A549 (cell line): Measurements from ENCODE around the gene PCGF2. TPM values are rescaled to one million over a fixed set of nuclear protein-coding genes. Genes with fewer than 3 reads are reported as not detected.

ENCODE experiments used
- ATAC-seq, 2 experiments: fragments of 200-7000 bp in 1 of 2; fragments of >200 bp in 1 of 2; cut with Nextera tagmentation in 1 of 2; cut with Tn5 transposase in 1 of 2; 3 replicates each; pipeline versions ENCODE4 v1.8.0 to v1.9.1; 2018 to 2020; ENCODE audit warnings: mild to moderate bottlenecking in 1 of 2, moderate library complexity in 1 of 2
- CTCF ChIA-PET: fragments of 300-600 bp; sonication (Branson Sonifier 250); formaldehyde crosslinking; extraction: SDS; loops from one replicate; lab custom pipeline; 2021; ENCODE audit warnings: antibody characterized with exemption, inconsistent platforms; lab: Yijun Ruan, JAX
- POLR2A ChIA-PET: fragments of 350-600 bp; formaldehyde crosslinking; extraction: SDS; loops from one replicate; lab custom pipeline; 2021; ENCODE audit warnings: antibody characterized with exemption, inconsistent platforms; lab: Yijun Ruan, JAX
- DNase-seq, 2 experiments: peaks; one replicate each; pipeline versions ENCODE4 v3.0.0 to v3.0.0-alpha.2; 2011 to 2016; ENCODE audit warnings: low read depth in 1 of 2, low spot score in 1 of 2
- FAIRE-seq: peaks from 2 replicates; lab custom pipeline; 2011; peaks lifted over from hg19 to GRCh38; lab: Jason Lieb, UNC
- H3K27ac ChIP-seq, 2 experiments: fragments of >200 bp; sonication (Bioruptor Twin); formaldehyde crosslinking; 3 replicates each; pipeline ENCODE4 v1.5.1; 2016 to 2017
- H3K4me1 ChIP-seq: fragments of >200 bp; sonication (Bioruptor Twin); formaldehyde crosslinking; 3 replicates; pipeline ENCODE4 v1.6.1; 2016
- H3K4me2 ChIP-seq: fragments of >200 bp; sonication (Bioruptor Twin); formaldehyde crosslinking; 3 replicates; pipeline ENCODE4 v1.6.1; 2016
- H3K4me3 ChIP-seq: fragments of >200 bp; sonication (Bioruptor Twin); formaldehyde crosslinking; 3 replicates; pipeline ENCODE4 v1.5.1; 2016
- H3K9me3 ChIP-seq: fragments of >200 bp; sonication (Bioruptor Twin); formaldehyde crosslinking; 3 replicates; pipeline ENCODE4 v1.6.1; 2016
- BHLHE40 ChIP-seq: IDR thresholded peaks from 2 replicates; pipeline ENCODE4 v1.6.1; 2012; ENCODE audit warnings: low read depth, low read length, inconsistent platforms
- CBX8 ChIP-seq: fragments of 200-600 bp; sonication (generic); IDR thresholded peaks from 2 replicates; pipeline ENCODE4 v1.6.1; 2016
- CEBPB ChIP-seq, 2 experiments: fragments of >200 bp in 1 of 2; sonication (Bioruptor Twin) in 1 of 2; formaldehyde crosslinking in 1 of 2; IDR thresholded peaks; 2 replicates each; pipeline ENCODE4 v1.6.1; 2012 to 2016
- CHD2 ChIP-seq: fragments of 150-350 bp; IDR thresholded peaks from 2 replicates; pipeline ENCODE4 v1.6.1; 2014; ENCODE audit warnings: low read length; ENCODE audit not compliant: partially characterized antibody
- ELK1 ChIP-seq: fragments of 150-350 bp; IDR thresholded peaks from 2 replicates; pipeline ENCODE4 v1.6.1; 2014; ENCODE audit warnings: low read depth, mild to moderate bottlenecking, low read length
- GATA3 ChIP-seq: IDR thresholded peaks from 2 replicates; pipeline ENCODE4 v1.6.1; 2012; ENCODE audit warnings: borderline replicate concordance
- HES2 ChIP-seq: fragments of >200 bp; sonication (Bioruptor Twin); formaldehyde crosslinking; IDR thresholded peaks from 2 replicates; pipeline ENCODE4 v1.6.1; 2016
- HOXA7 ChIP-seq: fragments of 250-450 bp; sonication (Bioruptor Pico); IDR thresholded peaks from 2 replicates; pipeline ENCODE4 v1.5.0; 2020; ENCODE audit warnings: mild to moderate bottlenecking, moderate library complexity
- JUN ChIP-seq, 2 experiments: fragments of >200 bp; sonication (Bioruptor Twin); formaldehyde crosslinking; IDR thresholded peaks; 2 replicates in 1 of 2; 3 replicates in 1 of 2; pipeline ENCODE4 v1.6.1; 2016 to 2017
- JUNB ChIP-seq: fragments of >200 bp; sonication (Bioruptor Twin); formaldehyde crosslinking; IDR thresholded peaks from 2 replicates; pipeline ENCODE4 v1.6.1; 2016
- KDM1A ChIP-seq: fragments of 200-600 bp; sonication (generic); IDR thresholded peaks from 2 replicates; pipeline ENCODE4 v1.6.1; 2016; ENCODE audit warnings: low read depth, mild to moderate bottlenecking
- NFE2L2 ChIP-seq: fragments of 150-350 bp; conservative IDR thresholded peaks from 2 replicates; pipeline ENCODE4 v1.6.1; 2014; ENCODE audit warnings: low read length
- NPAS2 ChIP-seq: fragments of 250-450 bp; sonication (Bioruptor Pico); IDR thresholded peaks from 2 replicates; pipeline ENCODE4 v1.8.0; 2022; ENCODE audit warnings: mild to moderate bottlenecking, moderate library complexity, borderline replicate concordance
- NR3C1 ChIP-seq: fragments of >200 bp; sonication (Bioruptor Twin); formaldehyde crosslinking; IDR thresholded peaks from 3 replicates; pipeline ENCODE4 v1.6.1; 2017
- POLR2AphosphoS2 ChIP-seq: conservative IDR thresholded peaks from 2 replicates; pipeline ENCODE4 v1.6.1; 2012; ENCODE audit warnings: low read length, improper control_type of control experiment, inconsistent platforms
- RCOR1 ChIP-seq: fragments of 150-350 bp; IDR thresholded peaks from 2 replicates; pipeline ENCODE4 v1.6.1; 2014; ENCODE audit warnings: antibody characterized with exemption, low read length, low read depth
- SMC3 ChIP-seq: fragments of >200 bp; sonication (Bioruptor Twin); formaldehyde crosslinking; IDR thresholded peaks from 3 replicates; pipeline ENCODE4 v1.6.1; 2018; ENCODE audit warnings: inconsistent platforms
- SREBF2 ChIP-seq: fragments of 450-650 bp; IDR thresholded peaks from 2 replicates; pipeline ENCODE4 v1.6.1; 2014; ENCODE audit warnings: mild to moderate bottlenecking, moderate library complexity
- TFCP2L1 ChIP-seq: fragments of 250-450 bp; sonication (Bioruptor Pico); IDR thresholded peaks from 2 replicates; pipeline ENCODE4 v1.5.0; 2021; ENCODE audit warnings: mild to moderate bottlenecking
- TP53 ChIP-seq: fragments of 250-450 bp; sonication (Bioruptor Pico); IDR thresholded peaks from 2 replicates; pipeline ENCODE4 v1.5.0; 2021; ENCODE audit warnings: mild to moderate bottlenecking, moderate library complexity
- ZC3H11A ChIP-seq: fragments of 450-650 bp; IDR thresholded peaks from 2 replicates; pipeline ENCODE4 v1.6.1; 2014; ENCODE audit warnings: antibody characterized with exemption, mild to moderate bottlenecking
- ZNF302 ChIP-seq: fragments of 250-450 bp; sonication (Bioruptor Pico); IDR thresholded peaks from 2 replicates; pipeline ENCODE4 v1.9.0; 2021; ENCODE audit warnings: inconsistent platforms, mild to moderate bottlenecking, moderate library complexity
- WGBS: methylation state at CpG from one replicate; pipeline ENCODE4 v1.1.6; 2017; ENCODE audit errors: missing lambda C conversion rate; 5-methylcytosine and 5-hydroxymethylcytosine counted together
- polyA plus RNA-seq, 4 experiments: library from polyadenylated mRNA; depleted of rRNA in 3 of 4; stranded (reverse); fragments of >200 nt; fragmentation: RNase III in 1 of 4; extraction: RNeasy Plus Mini Kit Qiagen cat#74134 plus additional on column Dnase treatment in 1 of 4; gene quantifications; 2 replicates in 3 of 4; 3 replicates in 1 of 4; pipeline ENCODE4 v1.2.3, GENCODE V29; 2011 to 2017
- TF ChIP-seq, protein P1 (sequence below): IDR thresholded peaks from 2 replicates; pipeline ENCODE4 v1.6.1; 2012; ENCODE audit warnings: low read depth, borderline replicate concordance
- TF ChIP-seq, protein P2 (sequence below): fragments of 200-600 bp; sonication (generic); IDR thresholded peaks from 2 replicates; pipeline ENCODE4 v1.6.1; 2016; ENCODE audit warnings: antibody characterized with exemption, mild to moderate bottlenecking, moderate library complexity
- TF ChIP-seq, protein P3 (sequence below): IDR thresholded peaks from 2 replicates; pipeline ENCODE4 v1.6.1; 2012
- TF ChIP-seq, protein P4 (sequence below): fragments of >200 bp; sonication (Bioruptor Twin); formaldehyde crosslinking; IDR thresholded peaks from 3 replicates; pipeline ENCODE4 v1.5.1; 2016
- TF ChIP-seq, protein P5 (sequence below): fragments of 250-450 bp; sonication (Bioruptor Pico); IDR thresholded peaks from 2 replicates; pipeline ENCODE4 v1.5.0; 2020; ENCODE audit warnings: low read depth, mild to moderate bottlenecking, moderate library complexity

PCGF2 gene
- polyA plus RNA-seq, 2 of the 4 experiments (the other 2 are of a cell fraction) = 19.9 to 43.6 TPM

- ChIA-PET POLR2A (interaction anchor here (0.6 kb wide), 1 partner anchor 11 kb away, joined by 3 read pairs; no protein-coding TSS in a partner anchor), CTCF (interaction anchor here (0.5 to 1.2 kb wide), 3 partner anchors 8 to 54 kb away, joined by 3 to 4 read pairs (median 3); no protein-coding TSS in a partner anchor)
- no peak for DNase-seq
Observed at GRCh38 chr17:38741461-38741860, 6.7 kb downstream of the PCGF2 start.

DNA sequence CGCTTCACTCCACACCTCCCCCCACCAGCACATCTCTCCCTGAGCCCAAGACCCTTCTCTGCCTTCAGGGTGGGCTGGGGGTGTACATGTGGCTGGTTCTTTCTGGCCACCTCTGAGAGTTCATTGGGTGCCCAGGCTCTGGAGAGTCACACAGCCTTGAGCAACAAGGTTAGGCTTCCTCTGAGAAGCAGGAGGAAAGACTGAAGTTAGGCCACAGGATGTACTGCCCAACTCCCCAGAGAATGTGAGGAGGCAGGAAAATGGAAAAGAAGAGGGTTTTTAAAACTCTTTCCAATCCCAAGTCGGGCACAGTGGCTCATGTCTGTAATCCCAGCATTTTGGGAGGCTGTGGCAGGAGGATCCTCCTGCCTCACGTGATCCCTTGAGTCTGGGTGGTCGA, 7.3 kb downstream of the PCGF2 start:
- H3K4me1 ChIP-seq = peaks cover 24% of the 10 kb centered on the region
- TF ChIP-seq, protein P1, sequence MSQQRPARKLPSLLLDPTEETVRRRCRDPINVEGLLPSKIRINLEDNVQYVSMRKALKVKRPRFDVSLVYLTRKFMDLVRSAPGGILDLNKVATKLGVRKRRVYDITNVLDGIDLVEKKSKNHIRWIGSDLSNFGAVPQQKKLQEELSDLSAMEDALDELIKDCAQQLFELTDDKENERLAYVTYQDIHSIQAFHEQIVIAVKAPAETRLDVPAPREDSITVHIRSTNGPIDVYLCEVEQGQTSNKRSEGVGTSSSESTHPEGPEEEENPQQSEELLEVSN = no peak
- TF ChIP-seq, protein P2, sequence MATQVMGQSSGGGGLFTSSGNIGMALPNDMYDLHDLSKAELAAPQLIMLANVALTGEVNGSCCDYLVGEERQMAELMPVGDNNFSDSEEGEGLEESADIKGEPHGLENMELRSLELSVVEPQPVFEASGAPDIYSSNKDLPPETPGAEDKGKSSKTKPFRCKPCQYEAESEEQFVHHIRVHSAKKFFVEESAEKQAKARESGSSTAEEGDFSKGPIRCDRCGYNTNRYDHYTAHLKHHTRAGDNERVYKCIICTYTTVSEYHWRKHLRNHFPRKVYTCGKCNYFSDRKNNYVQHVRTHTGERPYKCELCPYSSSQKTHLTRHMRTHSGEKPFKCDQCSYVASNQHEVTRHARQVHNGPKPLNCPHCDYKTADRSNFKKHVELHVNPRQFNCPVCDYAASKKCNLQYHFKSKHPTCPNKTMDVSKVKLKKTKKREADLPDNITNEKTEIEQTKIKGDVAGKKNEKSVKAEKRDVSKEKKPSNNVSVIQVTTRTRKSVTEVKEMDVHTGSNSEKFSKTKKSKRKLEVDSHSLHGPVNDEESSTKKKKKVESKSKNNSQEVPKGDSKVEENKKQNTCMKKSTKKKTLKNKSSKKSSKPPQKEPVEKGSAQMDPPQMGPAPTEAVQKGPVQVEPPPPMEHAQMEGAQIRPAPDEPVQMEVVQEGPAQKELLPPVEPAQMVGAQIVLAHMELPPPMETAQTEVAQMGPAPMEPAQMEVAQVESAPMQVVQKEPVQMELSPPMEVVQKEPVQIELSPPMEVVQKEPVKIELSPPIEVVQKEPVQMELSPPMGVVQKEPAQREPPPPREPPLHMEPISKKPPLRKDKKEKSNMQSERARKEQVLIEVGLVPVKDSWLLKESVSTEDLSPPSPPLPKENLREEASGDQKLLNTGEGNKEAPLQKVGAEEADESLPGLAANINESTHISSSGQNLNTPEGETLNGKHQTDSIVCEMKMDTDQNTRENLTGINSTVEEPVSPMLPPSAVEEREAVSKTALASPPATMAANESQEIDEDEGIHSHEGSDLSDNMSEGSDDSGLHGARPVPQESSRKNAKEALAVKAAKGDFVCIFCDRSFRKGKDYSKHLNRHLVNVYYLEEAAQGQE = no peak
- TF ChIP-seq CBX8 (no peak), ELK1 (no peak), KDM1A (no peak)
- TF ChIP-seq, protein P3, sequence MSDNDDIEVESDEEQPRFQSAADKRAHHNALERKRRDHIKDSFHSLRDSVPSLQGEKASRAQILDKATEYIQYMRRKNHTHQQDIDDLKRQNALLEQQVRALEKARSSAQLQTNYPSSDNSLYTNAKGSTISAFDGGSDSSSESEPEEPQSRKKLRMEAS = no peak
- H3K9me3 ChIP-seq = no peaks in the 10 kb centered on the region
- no peak for DNase-seq
- ATAC-seq = no peak
- 0 out of 6 replicates have a peak overlapping the region, but pooled peaks of 1 of the 2 experiments have one; percentile 2 for H3K27ac ChIP-seq
- ChIA-PET POLR2A (no interaction called here), CTCF (interaction anchor here (0.5 to 1.7 kb wide), 3 partner anchors 9 to 64 kb away, joined by 3 to 6 read pairs (median 3); no protein-coding TSS in a partner anchor)
- no peak overlapping the region for H3K4me3 ChIP-seq
- H3K4me2 ChIP-seq = no peak overlapping the region
- no peak for FAIRE-seq
- WGBS = 89% methylated on average over 4 of the region's 4 CpGs

More at GRCh38 chr17:38741461-38741860, 6.7 kb downstream of the PCGF2 start:
- Histone ChIP-seq H3K4me2 (no peak overlapping the region), H3K9me3 (no peaks in the 10 kb centered on the region), H3K27ac (no peak overlapping the region), H3K4me1 (peaks cover 31% of the 10 kb centered on the region), H3K4me3 (no peak overlapping the region)
- ATAC-seq (no peak), FAIRE-seq (no peak)
- no peak for TF ChIP-seq CEBPB (IDR thresholded peaks at IDR 0.05)
- no peak for TF ChIP-seq JUNB
- TF ChIP-seq HOXA7 = no peak
- no peak for TF ChIP-seq HES2
- no peak for TF ChIP-seq ZC3H11A
- TF ChIP-seq JUN (IDR thresholded peaks at IDR 0.05) = no peak
- TF ChIP-seq RCOR1 = no peak
- TF ChIP-seq TP53 = no peak
- 89% methylated on average over 5 of the region's 5 CpGs for WGBS

- Histone ChIP-seq H3K9me3 (no peaks in the 10 kb centered on the region), H3K4me2 (no peak overlapping the region), H3K4me3 (no peak overlapping the region), H3K4me1 (peaks cover 25% of the 10 kb centered on the region), H3K27ac (no peak overlapping the region)
- ATAC-seq = no peak
- no peak for DNase-seq
- CTCF ChIA-PET = interaction anchor here (1.1 to 1.7 kb wide), 2 partner anchors 8 to 64 kb away, joined by 3 to 6 read pairs; no protein-coding TSS in a partner anchor
- 94% methylated on average over 13 of the region's 19 CpGs for WGBS
- no peak for FAIRE-seq
- POLR2A ChIA-PET = interaction anchor here (0.5 kb wide), 1 partner anchor 288 kb away, joined by 5 read pairs; no protein-coding TSS in a partner anchor
- TF ChIP-seq TP53 (no peak), NR3C1 (no peak), GATA3 (no peak), NFE2L2 (no peak), CHD2 (no peak), TFCP2L1 (CRISPR knock-in tag) (no peak), SMC3 (no peak), BHLHE40 (no peak), POLR2AphosphoS2 (no peak), NPAS2 (CRISPR knock-in tag) (no peak), SREBF2 (no peak), ZNF302 (CRISPR knock-in tag) (no peak)
- TF ChIP-seq, protein P3 = no peak
- TF ChIP-seq, protein P4, sequence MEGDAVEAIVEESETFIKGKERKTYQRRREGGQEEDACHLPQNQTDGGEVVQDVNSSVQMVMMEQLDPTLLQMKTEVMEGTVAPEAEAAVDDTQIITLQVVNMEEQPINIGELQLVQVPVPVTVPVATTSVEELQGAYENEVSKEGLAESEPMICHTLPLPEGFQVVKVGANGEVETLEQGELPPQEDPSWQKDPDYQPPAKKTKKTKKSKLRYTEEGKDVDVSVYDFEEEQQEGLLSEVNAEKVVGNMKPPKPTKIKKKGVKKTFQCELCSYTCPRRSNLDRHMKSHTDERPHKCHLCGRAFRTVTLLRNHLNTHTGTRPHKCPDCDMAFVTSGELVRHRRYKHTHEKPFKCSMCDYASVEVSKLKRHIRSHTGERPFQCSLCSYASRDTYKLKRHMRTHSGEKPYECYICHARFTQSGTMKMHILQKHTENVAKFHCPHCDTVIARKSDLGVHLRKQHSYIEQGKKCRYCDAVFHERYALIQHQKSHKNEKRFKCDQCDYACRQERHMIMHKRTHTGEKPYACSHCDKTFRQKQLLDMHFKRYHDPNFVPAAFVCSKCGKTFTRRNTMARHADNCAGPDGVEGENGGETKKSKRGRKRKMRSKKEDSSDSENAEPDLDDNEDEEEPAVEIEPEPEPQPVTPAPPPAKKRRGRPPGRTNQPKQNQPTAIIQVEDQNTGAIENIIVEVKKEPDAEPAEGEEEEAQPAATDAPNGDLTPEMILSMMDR = no peak
- TF ChIP-seq, protein P5, sequence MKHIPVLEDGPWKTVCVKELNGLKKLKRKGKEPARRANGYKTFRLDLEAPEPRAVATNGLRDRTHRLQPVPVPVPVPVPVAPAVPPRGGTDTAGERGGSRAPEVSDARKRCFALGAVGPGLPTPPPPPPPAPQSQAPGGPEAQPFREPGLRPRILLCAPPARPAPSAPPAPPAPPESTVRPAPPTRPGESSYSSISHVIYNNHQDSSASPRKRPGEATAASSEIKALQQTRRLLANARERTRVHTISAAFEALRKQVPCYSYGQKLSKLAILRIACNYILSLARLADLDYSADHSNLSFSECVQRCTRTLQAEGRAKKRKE (CRISPR knock-in tag) = no peak
Observed at GRCh38 chr17:38740044-38740443, 8.1 kb downstream of the PCGF2 start.
